ENCODE results near the gene RNF144B.

The RNF144B gene

GRCh38 chr6:18511211-18511610, 124.1 kb downstream of the RNF144B start:
- DNase-seq (ENCODE audit: low read depth) = no peak

- DNase-seq (ENCODE audit: low read depth) = no peak
These were observed 126.2 kb downstream of the RNF144B start for GRCh38 chr6:18513253-18513798.

GRCh38 chr6:18514180-18514579, 127.0 kb downstream of the RNF144B start:
- DNase-seq (ENCODE audit: low read depth) = no peak

GRCh38 chr6:18515767-18516166, 128.6 kb downstream of the RNF144B start:
- no peak for DNase-seq (ENCODE audit: low read depth)
